ENCODE results near the gene PF4V1. TPM values are rescaled to one million over a fixed set of nuclear protein-coding genes. Genes with fewer than 3 reads are reported as not detected.
A peak's percentile ranks its signal among the peaks of the same experiment; 100 is the strongest.

Gene PF4V1
- total and polyA plus RNA-seq, 2 experiments from 2014 or later: not detected

DNA sequence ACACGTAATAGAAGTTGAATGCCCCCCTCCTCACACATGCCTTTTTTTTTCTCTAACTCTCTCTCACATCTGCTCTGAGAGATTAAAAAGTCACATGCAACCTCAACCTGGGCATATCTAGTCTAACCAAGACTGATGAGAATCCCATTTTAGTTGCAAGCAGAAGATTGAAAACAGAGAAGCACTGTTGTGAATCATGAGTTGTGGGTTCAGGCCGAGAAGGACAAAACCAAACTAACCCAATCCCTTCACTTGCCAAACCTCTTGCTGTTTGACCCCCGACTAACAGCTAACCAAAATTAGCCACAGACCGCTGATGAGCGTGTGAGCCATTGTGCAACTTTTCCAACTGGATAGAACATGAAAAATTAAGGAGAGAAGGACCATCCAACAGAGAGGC is 47.9 kb downstream of the PF4V1 start:
- H3K27me3 ChIP-seq: no peaks in the 10 kb centered on the region
- no peaks in the 10 kb centered on the region for H3K9me3 ChIP-seq (ENCODE audit: low read depth)
- H3K4me3 ChIP-seq: no peak overlapping the region

DNA sequence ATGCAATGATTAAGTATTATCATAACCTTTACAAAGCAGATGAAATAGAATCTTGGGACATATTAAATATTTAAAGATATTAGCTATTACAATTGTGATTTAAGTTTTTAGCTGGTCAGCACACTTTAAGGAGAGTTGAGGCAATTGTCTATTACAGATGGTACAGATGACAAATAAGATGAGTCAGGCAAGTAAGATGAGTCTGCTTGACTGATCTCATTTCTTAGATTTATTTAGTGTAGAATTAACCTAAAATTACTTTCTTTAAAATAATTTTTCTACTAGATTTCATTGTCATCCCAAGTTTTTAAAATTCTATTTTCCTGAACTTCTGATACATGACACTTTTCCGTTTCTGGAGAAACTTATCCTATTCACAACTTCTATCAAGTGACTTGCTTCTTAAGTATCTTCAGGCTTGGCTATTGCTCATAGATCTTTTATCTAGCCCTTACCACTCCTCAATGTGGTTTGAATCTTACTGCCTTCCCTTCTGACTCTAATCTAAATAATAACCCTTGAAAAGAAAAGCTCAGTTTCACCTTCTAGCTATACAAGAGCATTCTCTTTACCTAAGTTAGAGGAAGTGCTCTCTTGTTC is 49.0 kb downstream of the PF4V1 start:
- H3K4me3 ChIP-seq: no peak overlapping the region
- no peaks in the 10 kb centered on the region for H3K36me3 ChIP-seq
- no peak overlapping the region for H3K27ac ChIP-seq
- no peaks in the 10 kb centered on the region for H3K9me3 ChIP-seq (ENCODE audit: low read depth)
- TF ChIP-seq CTCF (IDR thresholded peaks at IDR 0.05; ENCODE audit: low read depth, low read length): no peak
- no peak for DNase-seq (ENCODE audit: low read depth in 1 of 2, low spot score in 1 of 2)
- no peaks in the 10 kb centered on the region for H3K4me1 ChIP-seq (ENCODE audit: low read depth)
- H3K27me3 ChIP-seq: no peaks in the 10 kb centered on the region

More for the DNA sequence above, 47.9 kb downstream of the PF4V1 start:
- no peak for TF ChIP-seq CTCF (IDR thresholded peaks at IDR 0.05; ENCODE audit: low read depth, low read length)
- no peaks in the 10 kb centered on the region for H3K36me3 ChIP-seq
- no peaks in the 10 kb centered on the region for H3K4me1 ChIP-seq (ENCODE audit: low read depth)
- peak in 1 of 2 donors; percentile 77 for DNase-seq (ENCODE audit: low read depth in 1 of 2, low spot score in 1 of 2)
- no peak overlapping the region for H3K27ac ChIP-seq

DNA sequence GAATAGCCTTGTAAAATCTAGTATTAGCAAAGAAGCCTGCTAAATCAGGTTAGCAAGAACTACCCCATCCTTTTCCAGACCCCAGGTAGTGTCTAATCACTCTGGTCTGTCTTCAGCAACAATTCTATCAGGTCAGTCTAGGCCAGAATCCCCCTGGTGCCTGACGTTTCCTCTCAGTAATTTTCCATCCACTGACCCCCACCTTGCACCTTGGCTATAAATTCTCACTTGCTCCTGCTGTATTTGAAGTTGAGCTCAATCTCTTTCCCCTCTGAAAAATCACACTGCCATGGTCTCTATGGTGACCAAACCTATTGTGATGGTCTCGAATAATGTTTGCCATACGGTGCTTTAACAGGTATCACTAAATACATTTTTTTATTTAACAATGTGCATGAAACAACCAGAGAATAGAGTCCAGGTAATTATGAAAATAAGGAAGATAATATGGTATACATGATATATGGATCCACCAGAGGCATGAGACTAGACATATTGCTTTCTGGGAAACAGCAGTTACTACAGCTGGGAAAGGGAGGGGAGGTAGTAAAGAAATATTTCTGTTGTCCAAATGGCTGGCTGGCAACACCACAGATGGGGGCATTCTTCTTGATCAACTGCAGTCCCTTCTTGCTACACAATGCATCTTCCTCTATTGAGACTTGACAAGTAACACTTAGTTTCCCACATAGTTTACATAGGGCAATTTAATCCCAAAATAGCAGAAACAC is 49.9 kb downstream of the PF4V1 start:
- Histone ChIP-seq H3K36me3 (no peaks in the 10 kb centered on the region), H3K4me1 (ENCODE audit: low read depth) (no peaks in the 10 kb centered on the region), H3K9me3 (ENCODE audit: low read depth) (no peaks in the 10 kb centered on the region), H3K4me3 (no peak overlapping the region), H3K27ac (no peak overlapping the region), H3K27me3 (no peaks in the 10 kb centered on the region)
- no peak for DNase-seq (ENCODE audit: low read depth in 1 of 2, low spot score in 1 of 2)
- no peak for TF ChIP-seq CTCF (IDR thresholded peaks at IDR 0.05; ENCODE audit: low read depth, low read length)

Other genes starting within 250 kb of the PF4V1 start
- not detected in 2 replicates for gene RASSF6, start 232.9 kb upstream of the PF4V1 start, total RNA-seq
- not detected in 2 replicates for gene RASSF6, start 232.9 kb upstream of the PF4V1 start, polyA plus RNA-seq
- gene CXCL8, start 112.7 kb upstream of the PF4V1 start, total RNA-seq: not detected in 2 replicates
- gene CXCL8, start 112.7 kb upstream of the PF4V1 start, polyA plus RNA-seq: not detected in 2 replicates
- gene CXCL6, start 16.6 kb upstream of the PF4V1 start, total RNA-seq: not detected in 2 replicates
- gene CXCL6, start 16.6 kb upstream of the PF4V1 start, polyA plus RNA-seq: not detected in 2 replicates
- gene CXCL1, start 16.1 kb downstream of the PF4V1 start, total RNA-seq: not detected in 2 replicates
- gene CXCL1, start 16.1 kb downstream of the PF4V1 start, polyA plus RNA-seq: not detected in 2 replicates
- not detected in 2 replicates for gene PF4, start 128.7 kb downstream of the PF4V1 start, total RNA-seq
- not detected in 2 replicates for gene PF4, start 128.7 kb downstream of the PF4V1 start, polyA plus RNA-seq
- not detected in 2 replicates for gene PPBP, start 134.9 kb downstream of the PF4V1 start, total RNA-seq
- gene PPBP, start 134.9 kb downstream of the PF4V1 start, polyA plus RNA-seq: not detected in 2 replicates
- gene CXCL5, start 145.4 kb downstream of the PF4V1 start, total RNA-seq: not detected in 2 replicates
- gene CXCL5, start 145.4 kb downstream of the PF4V1 start, polyA plus RNA-seq: not detected in 2 replicates
- gene CXCL3, start 185.4 kb downstream of the PF4V1 start, total RNA-seq: not detected in 2 replicates
- 0.26 TPM in 1 of 2 replicates, not detected in the other for gene CXCL3, start 185.4 kb downstream of the PF4V1 start, polyA plus RNA-seq
- not detected in 2 replicates for gene CXCL2, start 245.9 kb downstream of the PF4V1 start, total RNA-seq
- not detected in 2 replicates for gene CXCL2, start 245.9 kb downstream of the PF4V1 start, polyA plus RNA-seq

Measured in cardiac muscle cell (in vitro differentiated cells and primary cell).